HK-2 (cell line): ENCODE data around the gene WAPL.

Source experiments
- DNase-seq: peaks from one replicate; pipeline ENCODE4 v3.0.0-alpha.2; 2018; ENCODE audit not compliant: unreplicated experiment

The WAPL gene

DNA sequence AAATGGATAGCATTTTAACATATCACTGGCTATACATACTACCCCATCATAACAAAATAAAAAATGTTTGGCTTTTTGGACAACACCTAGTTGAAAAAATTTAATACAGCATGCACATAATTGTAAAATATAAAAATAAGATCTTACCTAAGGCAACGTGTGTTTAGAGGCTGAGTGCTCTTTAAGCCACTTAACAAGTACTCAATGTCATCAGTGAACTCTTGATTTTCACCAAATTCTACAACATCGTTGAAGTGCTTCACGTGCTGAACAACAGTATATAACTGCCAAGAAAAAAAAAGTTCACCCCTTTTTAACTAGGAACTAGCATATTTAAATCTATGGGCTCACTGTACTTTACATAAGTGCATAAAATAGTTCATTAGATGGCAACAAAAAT lies 49.5 kb downstream of the WAPL start:
- DNase-seq, result no peak

DNA sequence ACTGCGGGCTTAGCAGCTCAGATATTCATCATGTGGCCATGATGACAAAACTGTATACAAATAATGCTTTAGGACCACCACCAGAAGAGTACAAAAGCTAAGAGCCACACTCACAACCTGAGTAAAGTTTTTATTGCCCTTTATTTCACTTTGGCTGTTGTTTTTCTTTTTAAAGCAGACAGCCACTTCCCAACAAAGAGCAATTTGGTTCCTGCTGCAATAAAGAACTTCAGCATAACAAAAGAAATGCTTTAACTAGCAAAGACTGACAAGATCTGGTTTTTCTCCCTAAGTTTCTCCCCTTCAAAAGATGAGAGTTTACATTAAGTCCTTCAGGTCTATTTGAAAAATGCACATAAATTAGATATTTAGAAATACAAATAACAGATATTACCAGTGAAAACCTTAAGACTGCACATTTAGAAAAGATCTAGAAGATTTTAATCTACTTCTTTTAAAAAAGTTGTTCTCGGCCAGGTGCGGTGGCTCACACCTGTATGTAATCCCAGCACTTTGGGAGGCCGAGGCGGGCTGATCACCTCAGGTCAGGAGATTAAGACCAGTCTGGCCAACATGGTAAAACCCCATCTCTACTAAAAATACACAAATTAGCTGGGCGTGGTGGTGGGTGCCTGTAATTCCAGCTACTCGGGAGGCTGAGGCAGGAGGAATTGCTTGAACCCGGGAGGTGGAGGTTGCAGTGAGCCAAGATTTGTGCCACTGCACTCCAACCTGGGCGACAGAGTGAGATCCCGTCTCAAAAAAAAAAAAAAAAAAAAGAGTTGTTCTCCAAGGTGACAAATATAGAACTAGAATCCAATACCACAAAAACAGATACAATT lies 59.4 kb downstream of the WAPL start:
- DNase-seq, result no peak

DNA sequence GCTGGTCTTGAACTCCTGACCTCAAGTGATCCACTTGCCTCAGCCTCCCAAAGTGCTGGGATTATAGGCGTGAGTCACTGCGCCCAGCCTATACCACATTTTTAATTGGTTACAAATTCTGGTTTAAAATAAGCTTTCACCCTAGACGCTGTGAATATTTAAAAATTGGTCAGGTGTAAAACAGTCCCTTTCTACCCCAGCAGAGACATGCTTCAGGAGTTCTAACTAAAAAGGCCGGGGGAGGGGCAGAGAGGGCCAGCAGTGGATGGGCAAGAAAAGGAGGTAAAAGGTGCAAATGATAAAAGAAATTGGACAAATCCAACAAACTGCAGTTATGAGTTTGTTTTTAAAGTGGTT lies 70.0 kb downstream of the WAPL start:
- DNase-seq, result peak; percentile 60

DNA sequence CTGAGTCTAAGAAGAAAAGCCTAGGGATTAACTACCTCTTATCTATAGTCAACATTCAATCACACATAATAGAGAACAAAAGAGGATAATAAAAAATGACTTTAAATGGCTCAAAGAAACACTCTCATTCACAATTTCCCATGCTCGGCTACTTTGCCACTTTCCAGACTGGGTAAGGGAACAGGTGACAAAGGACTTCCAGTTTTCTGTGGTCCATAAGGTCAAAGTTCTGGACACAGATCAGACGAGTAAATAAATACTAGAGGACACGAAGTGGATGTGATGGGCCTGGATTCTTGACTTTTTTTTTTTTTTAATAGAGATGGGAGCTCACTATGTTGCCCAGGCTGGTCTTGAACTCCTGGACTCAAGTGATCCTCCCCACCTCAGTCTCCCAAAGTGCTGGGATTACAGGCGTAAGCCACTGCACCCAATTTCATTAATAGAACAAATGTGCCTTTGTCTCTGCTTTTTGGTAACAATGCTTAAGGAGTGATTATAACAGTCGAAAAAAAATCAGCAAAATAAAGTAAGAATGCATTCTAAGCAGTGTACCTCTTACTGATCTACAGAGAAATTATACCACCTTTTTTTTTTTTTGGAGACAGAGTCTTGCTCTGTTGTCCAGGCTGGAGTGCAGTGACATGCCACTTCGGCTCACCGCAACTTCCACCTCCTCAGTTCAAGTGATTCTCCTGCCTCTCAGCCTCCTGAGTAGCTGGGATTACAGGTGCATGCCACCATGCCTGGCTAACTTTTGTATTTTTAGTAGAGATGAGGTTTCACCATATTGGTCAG lies 70.6 kb downstream of the WAPL start:
- DNase-seq, result peak; percentile 58

DNA sequence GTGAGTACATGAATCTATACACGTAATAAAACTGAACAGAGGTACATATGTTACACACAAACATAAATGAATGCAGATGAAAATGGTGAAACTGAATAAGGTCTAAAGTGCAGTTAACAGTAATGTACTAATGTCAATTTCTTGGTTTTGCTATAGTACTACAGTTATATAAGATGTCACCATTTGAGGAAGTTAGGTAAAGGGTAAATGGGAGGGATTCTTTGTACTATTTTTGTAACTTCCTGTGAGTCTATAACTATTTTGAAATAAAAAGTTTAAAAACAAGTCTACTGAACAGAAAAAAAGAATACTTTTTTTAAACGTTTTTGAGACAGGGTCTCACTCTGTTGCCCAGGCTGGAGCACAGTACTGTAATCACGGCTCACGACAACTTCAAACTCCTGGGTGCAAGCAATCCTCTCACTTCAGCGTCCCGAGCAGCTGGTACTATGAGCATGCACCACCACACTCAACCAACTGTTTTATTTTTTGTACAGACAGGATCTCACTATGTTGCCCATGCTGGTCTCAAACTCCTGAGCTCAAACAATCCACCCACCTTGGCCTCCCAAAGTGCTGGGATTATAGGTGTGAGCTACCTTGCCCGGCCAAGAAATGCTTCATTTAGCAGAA lies 71.5 kb downstream of the WAPL start:
- no peak for DNase-seq

DNA sequence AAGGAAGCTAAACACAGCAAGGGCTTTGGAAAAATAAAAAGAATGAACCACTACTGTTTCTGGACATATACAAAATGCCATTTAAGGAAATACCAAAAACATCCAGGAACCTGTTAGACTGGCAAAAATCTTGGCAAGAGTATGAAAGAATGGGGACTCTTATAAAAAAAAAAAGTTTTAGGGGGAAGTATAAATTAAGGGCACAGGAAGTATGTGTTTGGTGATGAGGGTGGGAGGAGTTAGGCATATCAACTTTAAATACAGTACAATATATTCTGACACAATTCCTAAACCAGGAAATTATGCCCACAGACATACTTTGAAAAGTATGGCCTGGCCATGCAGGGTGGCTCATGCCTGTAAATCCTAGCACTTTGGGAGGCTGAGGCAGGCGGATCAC lies 74.2 kb downstream of the WAPL start:
- no peak for DNase-seq

DNA sequence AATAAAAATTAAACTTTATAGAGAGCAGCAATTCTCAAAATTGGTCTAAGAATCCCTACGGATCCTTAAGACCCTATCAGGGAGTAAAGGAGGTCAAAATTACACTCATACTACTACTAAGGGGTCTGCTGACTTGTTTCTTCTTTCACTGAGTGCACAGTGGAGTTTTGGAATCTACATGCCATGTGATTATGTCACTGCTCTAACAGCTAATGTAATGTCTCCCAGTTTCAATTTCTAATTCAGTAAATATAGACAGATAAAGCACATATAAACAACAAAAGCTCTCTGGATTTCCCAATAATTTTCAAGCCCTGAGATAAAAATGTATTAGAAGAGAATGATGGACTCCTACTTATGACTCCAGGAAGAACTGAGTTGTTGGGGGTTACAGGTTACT lies 74.6 kb downstream of the WAPL start:
- DNase-seq, result no peak

DNA sequence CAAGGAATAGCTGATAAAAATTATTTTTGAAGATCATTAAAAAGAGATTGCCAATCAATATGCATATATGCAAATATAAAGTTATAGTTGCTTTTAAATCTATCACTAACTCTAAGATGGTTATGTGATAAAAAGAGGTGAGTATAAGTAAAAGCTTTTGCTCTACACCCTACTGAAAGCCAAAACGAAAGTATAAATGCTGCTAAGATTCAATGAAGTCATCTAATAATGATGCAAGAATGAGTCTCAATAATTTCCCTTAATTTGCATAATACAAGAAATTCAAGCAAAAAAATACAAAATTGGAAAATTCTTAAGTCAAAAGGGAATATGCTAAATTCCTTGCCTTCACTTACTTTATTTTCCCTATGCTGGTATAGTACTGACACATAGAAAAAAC lies 75.2 kb downstream of the WAPL start:
- no peak for DNase-seq

DNA sequence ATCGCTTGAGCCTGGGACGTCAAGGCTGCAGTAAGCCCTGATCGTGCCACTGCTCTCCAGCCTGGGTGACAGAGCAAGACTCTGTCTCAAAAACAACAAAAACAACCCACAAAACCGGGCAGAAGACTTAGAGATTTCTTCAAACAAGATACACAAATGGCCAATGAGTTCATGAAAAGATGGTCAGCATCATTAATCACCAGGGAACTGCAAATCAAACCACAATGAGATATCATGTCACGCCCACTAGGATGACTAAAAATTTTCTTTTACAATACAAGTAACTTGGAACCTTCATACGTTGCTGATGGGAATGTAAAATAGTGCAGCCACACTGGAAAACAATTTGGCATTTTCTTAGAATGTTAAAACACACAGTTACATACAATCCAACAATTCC lies 77.7 kb downstream of the WAPL start:
- no peak for DNase-seq

DNA sequence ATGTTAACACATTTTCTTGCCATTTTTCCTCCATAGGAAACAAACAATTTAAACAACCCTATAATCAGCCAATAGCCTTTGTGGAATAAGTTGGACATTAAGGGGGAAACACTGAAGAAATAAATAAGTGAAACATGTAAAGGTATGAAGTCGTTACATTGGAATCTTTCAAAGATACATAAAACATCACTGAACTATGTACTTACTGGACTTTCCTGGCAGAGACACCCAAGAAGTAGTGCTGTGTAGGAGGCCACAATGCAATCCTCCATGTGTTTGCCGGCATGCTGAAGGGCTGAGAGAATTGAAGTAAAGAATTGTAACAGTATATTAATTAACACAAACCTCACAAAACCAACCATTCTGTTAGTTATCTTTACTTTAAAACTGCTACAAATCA lies 78.5 kb downstream of the WAPL start:
- DNase-seq, result no peak

DNA sequence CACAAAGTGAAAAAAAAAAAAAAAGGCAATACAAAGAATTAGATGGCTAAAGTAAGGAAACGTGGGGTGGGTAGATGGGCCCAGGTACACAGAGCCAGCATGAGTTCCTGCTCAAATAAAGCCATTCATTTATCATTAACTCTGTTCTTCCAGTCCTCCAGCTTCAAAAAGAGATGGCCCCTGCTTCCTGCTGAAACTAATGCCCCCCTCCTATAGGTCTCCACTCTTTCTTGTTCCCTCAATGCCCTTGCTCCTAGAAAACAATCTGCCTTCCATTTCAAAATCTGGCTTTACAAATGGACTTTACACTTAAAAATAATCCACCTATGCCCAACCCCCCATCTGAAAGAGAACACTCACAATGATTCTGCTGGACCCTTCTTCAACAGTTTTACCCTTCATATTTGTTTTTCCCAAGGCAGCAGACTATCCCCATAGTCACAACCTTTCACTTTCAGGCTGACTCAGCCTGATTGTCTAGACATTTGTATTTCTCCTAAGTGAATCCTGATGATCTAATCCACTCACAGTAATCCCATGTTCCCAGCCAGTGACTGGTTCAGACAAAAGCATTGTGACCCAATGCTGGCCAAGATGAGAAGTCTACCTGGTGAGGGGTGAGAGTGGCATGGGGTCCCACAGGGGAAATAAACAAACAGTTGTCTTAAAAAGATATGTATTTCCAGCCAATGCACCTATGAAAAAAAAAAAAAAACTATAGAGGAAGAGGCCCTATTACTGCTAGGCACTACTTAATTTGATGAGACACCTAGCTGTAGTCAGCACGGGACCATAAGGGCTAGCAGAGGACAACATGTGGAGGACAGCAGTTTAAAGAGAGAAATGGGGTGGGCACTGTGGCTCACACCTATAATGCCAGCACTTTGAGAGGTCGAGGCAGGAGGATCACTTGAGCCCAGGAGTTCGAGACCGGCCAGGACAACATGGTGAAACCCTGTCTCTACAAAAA lies 80.4 kb downstream of the WAPL start:
- peak; percentile 56 for DNase-seq

DNA sequence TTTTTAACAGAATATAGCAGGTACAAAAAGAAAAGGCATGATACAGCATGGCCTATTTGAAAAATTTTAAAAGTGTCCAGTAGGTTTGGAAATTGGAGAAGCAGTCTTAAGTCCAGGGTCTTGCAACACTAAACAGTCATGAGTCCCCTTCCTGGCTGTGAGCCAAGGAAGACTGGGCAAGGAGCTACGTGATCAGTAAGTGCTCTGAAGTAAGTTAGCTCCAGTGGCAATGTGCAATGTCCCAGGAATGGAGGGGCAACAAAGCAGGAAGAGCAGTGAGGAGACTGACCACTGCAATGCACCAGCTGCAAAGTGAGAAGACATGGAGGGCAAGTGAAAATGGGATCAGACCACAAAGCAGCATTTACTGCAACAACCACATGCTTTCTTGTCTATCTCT lies 82.0 kb downstream of the WAPL start:
- DNase-seq, result peak; percentile 77

DNA sequence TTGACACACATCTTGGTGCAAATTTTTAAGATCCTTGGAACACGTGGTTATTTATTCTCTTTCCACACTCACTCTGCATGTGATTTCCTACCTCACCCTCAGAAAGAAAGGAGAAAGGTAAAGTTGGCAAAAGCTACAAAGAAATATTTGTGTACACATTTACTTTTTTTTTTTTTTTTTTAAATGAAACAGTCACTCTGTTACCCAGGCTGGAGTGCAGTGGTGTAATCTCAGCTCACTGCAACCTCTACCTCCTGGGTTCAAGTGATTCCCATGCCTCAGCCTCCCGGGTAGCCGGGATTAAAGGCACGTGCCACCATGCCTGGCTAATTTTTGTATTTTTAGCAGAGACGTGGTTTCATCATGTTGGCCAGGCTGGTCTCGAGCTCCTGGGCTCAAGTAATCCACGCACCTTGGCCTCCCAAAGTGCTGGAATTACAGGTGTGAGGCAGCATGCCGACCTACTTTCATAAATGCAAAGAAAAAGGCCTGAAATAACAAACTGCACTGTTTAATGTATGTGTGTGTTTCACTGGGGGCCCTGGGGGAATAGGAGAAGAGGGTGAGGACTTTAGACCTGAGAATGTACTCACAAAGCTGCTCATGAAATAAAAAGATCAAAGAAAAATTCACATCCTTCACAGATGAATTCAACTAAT lies 83.4 kb downstream of the WAPL start:
- no peak for DNase-seq

DNA sequence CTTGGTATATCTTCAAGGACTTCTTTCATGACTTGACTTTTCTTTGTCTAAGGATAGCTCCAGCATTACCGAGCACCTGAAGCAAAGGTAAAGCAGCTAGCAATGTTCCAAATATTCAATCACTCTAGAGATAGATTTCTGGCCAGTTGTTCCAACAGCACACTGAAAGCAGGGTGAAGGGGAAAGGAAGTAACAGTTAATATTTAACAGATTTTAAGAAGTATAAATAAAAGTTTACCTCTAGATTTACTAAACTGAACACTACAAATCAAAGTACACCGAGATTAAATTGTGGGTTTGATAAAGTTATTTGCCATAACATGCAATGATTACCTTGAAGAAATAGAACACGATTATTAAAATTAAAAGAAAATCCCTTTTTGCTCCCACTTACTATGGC lies 84.1 kb downstream of the WAPL start:
- DNase-seq, result no peak

DNA sequence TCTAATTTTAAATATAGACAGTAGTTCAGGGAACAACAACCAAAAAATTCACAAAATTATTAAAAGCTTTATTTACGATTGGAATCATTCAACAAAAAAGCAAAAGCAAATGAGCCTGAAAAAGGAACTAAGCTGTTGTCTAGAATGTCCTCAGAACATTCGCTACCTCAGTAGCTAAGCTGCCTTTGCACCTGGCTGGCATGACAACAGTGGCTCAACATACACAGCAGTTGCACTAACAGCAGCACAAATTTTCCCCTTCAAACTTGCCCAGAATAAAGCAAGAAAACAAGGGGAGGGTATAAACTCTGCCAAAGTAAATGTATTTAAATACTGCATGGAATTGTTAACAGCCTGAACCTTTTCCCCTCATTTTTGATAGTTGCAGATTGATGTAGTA lies 84.6 kb downstream of the WAPL start:
- no peak for DNase-seq

DNA sequence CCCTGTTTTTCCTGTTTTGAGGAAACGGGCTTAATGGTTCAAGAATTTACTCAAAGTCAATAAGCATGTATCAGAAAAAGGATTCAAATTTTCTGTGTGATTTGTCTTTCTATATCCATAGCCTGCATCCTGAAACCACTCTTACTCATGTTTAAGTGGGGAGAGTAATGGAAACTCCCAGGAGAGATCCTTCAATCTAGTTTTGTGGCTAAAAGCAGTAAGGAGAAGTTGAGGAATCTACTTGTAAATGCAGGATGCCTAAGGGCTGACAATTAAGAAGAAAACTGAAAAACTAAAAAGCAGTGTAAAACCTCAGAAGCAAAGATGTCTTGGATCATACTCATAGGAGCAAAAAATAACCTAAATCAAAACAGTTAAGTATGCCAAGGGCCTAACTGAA lies 86.9 kb downstream of the WAPL start:
- DNase-seq, result no peak

DNA sequence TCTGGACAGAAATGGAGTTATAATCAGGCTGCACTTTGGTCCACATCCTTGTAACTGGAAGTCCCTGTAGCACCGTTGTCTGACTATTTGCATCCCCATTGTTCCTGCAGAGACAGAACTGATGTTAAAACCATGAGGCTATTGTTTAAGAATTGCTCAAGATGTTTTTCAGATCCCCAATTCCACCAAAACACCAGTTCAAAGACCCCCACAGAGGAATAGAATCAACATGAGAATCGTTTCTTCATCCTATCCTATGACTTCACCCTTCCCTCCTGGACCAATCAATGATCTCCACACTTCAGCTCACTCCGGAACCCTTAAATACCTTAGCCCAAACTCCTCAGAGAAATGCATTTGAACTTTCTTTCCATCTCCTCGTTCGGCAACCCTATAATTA lies 97.9 kb downstream of the WAPL start:
- no peak for DNase-seq

DNA sequence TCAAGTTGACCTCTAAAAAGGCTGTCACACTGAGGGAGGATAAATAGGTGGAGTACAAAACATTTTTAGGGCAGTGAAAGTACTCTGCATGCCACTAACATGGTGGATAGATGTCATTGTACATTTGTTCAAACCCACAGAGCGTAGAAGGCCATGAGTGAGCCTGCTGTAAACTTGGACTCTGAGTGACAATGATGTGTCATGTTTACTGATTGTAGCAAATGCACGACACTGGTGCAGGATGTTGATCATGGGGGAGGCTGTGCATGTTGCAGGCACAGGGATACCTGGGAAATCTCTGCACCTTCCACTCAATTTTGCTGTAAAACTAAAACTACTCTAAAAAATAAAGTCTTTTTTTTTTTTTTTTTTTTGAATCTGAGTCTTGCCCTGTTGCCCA lies 102.5 kb downstream of the WAPL start:
- DNase-seq, result no peak

DNA sequence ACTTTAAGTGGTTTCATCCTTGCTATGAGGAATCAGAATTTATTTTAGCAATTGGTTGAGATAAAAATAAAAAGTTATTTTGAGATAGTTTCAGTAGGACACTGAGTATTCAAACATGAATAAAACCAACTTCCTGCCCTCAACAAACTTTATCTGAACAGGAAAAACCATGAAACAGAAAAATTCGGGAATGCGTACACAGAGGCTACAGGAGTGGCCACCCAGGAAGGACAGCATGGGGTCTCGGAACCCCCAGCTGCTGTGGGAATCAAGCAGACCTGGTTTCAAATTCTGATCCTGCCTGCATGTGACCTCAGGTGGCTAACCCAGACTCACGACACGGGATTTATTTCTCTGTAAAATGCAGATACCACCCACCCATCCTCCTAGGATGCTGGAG lies 106.0 kb downstream of the WAPL start:
- DNase-seq, result no peak

DNA sequence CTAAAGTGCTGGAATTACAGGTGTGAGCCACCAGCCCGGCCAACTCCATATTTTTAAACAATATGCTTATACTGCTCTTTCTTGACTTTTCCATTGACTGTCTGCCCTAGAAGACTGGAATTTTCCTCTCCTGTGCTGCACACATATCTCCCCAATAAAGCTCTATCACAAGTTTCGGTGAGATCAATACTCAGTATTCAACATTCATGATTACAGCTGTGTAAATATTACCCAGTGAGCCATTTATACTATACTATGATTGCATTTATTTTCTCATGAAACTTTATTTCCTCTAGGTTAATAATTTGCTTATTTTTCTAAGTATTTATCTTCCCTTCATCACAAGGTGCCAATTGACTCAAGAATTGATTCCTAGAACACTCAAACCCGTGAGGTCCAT lies 106.5 kb downstream of the WAPL start:
- no peak for DNase-seq

DNA sequence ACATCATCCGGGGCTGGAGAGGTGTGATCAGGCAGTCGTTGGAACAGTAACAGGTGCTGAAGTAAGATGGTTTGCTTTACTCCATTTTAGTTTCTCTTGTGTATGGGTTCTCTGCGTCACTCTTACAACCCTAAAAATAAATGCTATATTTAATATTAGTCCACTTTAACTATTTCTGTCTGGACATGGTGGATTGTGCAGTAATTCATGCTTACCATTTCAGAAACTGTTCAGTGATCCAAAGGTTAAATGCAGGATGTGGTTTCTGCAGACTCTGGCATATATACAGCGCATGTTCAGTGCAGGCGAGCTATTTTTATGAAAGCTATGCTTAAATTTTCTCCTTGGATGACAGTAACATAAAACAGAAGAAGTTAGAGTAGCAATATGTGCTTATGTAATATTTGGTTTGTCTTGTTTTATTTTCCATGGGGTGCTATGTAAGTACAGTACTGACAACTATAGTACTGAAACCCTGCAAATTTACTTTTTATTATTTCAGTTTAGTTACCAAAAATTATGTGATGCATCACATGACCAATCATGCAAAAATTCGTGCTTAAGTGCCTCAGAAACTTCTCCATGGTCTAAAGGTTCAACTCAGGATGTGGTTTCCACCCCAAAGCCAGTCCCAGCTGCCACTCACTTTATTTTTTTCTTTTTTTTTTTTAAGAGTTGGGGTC lies 108.4 kb downstream of the WAPL start:
- DNase-seq, result no peak
